Anterior cingulate cortex (tissue), 58 donors: Measurements from ENCODE around the gene LRRFIP2.
"Not testable (repeated sequence)": the region's sequence is repeated elsewhere in the genome, so short reads cannot be mapped to it uniquely, and the experiment has no call there.

ENCODE experiments used
- DNase-seq, 58 donors: peaks; one replicate each; lab custom pipeline; 2025; lab: John Stamatoyannopoulos, UW

LRRFIP2 gene

DNA sequence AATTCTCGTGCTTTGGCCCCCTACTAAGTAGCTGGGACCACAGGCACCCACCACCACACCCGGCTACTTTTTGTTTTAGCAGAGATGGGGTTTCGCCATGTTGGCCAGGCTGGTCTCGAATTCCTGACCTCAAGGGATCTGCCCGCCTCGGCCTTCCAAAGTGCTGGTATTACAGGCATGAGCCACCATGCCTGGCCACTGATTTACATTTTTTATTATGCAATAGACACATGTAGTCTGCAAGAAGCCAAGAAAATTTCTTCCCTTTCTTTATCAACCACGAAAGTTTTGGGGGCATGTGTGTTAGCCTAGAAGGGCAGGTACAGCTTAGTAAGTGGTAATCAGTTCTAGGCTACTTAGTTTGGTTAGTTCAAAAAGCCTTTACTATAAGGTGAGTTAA is 51.1 kb downstream of the LRRFIP2 start:
- DNase-seq, result no peak

DNA sequence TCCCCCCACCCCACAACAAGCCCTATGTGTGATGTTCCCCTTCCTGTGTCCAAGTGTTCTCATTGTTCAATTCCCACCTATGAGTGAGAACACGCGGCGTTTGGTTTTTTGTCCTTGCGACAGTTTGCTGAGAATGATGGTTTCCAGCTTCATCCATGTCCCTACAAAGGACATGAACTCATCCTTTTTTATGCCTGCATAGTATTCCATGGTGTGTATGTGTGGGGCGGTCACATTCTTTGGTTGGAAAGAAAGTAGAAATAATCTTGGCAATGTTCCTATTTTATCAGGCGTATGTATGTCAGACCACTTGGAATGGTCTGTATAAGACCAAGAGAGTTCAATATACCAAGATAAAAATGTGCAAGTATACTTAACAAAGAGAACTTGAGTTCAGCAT is 52.3 kb downstream of the LRRFIP2 start:
- not testable (repeated sequence) for DNase-seq

DNA sequence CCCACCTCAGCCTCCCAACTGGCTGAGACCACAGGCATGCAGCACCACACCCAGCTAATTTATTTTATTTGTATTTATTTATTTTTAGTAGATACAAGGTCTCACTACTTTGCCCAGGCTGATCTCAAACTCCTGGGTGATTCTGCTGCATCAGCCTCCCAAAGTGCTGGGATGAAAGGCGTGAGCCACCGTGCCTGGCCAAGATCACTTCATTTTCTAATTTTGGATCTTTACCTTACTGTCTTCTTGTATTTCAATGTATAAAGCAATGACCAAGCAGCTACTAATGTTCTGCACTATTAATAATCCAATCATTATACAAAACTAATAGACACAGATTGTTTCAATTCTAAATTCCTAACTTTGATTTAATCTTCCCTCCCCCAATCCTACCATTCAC is 56.2 kb downstream of the LRRFIP2 start:
- DNase-seq, result no peak

DNA sequence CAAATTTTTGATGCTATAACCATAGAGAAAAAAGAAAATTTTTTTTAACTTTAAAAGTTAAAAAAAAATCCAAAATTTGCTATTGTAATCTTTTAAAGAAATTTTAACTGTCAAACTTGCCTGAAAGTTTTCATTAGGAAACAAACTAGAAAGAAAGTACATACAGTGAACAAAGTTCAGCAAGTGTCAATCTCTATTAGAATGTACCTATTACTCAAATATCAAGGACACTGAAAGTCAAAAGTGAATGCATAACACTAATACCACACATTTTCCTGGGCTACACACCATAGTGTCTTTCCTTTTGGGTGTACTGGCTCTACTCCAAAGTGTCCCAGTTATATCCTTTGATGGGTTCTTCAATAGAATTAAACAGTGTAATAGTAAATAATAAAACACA is 56.8 kb downstream of the LRRFIP2 start:
- DNase-seq, result no peak

DNA sequence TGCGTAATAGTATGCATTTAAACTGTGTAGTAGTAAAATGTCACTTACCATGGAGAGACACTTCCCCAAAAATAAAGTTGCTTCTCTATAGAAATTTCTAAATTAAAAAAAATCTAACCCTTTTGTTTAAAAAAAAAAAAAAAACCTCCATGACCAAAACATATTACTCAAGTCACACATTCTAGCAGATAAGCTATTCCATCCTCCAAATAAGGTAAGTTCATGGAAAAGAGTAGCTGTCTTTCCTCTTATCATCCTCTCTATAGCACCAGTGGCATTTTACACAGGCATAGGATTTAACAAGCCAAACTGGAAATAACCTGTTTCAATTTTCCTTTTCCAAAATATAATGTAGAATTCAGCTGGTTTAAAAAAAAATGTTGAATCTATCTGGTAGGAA is 57.4 kb downstream of the LRRFIP2 start:
- no peak for DNase-seq

DNA sequence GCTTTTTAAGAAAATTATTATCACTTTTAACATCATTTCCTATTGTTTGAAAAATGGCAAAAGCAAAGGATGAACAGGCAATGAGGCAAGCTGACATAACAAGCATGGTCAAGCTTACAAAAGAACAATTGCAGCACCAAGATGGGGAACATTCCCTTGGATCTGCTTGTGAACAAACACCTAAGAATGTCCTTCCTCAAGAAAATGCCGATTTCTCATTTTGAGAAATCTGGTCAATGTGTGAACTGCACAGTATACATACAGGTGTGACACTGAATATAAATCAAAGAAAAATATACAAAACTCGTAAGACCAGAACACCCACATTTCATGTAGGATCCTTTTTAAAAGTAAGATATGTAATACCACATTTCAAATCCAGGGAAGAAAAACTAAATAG is 58.9 kb downstream of the LRRFIP2 start:
- no peak for DNase-seq

DNA sequence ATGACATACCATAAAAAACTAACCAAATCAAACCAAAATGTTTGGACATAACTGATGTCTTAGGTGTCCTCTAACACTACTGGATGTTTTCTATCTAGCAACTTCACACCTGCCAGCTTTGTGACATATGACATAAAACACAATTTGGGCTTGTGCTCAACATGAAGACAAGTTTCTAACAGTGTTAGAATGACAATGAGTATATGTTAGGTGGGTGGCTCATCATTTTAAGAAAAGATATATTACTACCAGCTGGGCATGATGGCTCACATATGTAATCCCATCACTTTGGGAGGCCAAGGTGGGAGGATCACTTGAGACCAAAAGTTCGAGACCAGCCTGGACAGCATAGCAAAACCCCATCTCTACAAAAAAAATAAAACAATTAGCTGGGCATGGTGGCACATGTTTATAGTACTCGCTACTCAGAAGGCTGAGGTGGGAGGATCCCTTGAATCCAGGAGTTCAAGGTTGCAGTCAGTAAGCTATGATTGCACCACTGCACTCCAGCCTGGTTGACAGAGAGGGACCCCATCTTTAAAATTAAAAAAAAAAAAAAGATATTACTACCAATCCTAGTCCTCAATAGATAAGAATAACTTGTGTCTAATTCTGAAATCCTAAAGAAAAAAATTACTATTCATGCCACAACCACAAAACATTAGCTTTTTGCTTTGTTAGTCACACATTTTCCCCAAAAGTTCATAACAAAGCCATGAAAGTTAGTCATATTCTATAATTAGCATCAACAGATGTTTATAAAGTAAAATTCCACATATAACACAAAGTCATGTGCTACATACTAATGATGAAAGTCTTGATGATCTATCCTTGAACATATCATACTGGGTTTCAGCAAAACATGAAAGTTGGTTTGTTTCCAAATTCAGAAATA is 59.9 kb downstream of the LRRFIP2 start:
- no peak for DNase-seq

DNA sequence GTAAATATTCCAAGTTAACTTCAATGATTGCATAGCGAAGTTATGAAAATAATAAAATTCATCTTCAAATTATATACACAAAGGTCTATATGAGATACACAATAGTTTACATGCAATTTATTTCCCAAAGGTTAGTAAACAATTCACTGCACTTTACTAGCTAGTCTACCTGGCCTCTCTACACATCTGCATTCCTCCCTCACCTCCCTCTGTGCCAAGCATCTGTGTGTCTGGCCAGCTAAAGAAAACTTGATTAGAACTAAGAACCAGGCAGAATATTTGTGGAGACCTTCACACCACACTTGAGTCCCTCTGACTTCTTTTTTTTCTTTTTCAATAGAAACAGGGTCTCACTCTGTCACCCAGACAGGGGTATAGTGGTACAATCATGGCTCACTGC is 61.4 kb downstream of the LRRFIP2 start:
- DNase-seq, result no peak

DNA sequence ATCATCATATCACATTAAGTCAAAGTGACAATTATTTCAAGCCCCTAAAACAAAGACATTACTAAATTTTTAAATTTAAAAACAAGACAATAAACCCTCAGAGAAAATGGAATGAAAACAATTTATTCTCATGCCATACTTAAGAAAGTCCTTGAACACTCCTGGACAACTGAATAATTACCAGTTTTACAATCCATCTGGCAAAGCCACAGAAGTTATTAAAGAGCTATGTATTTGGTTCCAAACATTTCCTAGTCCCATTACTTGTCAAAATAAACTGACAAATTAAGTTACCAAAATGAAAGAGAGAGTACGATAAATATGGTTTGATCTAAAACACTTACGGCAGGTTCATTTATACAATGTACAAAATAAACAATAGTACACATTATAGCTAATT is 63.2 kb downstream of the LRRFIP2 start:
- no peak for DNase-seq

DNA sequence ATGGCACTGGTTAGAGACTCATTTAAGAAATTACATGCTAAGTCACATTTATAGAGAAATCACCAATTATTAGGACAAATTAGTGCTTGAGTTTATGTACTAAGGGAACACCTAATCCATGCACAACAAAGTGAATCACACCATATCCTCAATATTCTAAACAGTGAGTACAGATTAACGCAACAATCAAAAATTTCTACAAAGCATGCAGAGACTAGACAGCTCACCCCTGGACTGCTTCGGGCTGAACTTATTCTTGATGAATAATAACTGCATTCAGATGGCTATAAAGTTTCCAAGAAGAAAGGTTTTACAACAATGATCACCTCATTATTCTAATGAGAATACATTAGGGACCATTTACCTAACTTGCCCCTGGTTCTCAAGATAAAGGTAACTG is 66.5 kb downstream of the LRRFIP2 start:
- DNase-seq, result no peak

DNA sequence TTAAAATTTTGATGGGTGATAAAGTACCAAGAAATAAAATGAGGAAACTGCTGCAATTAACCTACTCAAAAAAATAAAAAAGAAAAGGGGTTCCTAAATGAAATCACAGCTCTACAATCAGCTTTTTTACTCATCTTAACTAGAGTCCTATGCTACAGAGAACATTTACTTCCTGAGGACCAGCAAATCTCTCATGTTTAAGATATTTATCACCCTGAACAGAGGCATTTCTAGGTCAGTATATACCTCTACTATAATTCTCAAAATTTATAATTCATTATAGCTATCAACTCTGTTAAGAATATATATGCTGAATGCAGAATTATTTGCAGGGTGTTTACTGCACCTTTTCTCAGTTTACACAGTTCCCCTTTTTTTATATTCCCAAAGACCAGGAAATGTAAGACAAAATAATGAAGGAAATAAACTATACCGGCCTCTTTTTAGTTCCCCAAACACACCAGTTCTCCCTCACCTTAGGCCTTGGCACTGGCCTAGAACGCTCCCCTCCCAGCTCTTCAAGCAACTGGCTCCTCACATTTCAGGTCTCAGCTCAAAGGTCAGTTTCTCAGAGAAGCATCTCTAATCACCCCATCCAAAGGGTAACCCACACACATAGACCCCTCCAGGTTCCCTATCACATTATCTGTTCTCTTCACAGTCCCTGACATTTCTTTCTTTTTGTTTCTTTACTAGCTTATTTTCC is 71.1 kb downstream of the LRRFIP2 start:
- DNase-seq, result no peak

DNA sequence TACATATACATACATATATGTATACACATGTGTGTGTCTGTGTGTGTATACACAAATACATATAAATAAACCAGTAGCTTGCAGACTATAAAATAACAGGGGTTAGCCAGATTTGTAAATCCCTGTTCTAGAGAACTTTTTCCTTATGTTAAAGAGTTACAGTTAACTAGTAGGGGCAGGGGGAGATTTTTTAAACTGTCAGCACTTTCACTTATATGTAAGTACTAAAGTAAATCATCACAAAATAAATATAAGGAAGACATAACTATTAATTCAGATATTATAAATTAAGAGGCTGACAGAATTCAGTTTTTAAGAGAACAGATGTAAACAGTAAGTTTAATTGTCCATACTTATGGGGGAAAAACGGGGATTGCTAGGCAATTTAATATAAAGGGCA is 74.0 kb downstream of the LRRFIP2 start:
- DNase-seq, result no peak

DNA sequence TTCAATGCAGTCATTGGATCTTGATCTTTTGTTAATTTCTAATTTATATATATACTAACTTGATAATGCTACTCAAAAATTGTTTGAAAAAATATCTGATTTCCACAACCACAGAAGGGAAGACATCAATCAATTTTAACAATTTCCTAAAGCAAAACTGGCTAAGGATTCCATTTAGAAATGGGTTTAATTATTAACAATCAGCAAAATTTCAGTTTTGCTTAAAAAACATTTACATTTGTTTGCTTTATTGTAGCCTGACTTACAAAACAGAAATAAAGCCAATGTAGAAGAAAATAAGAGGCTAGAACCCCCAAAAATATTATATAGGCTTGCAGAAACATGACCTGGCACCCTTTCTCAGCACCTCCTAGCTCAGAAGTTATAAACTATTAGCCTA is 74.9 kb downstream of the LRRFIP2 start:
- no peak for DNase-seq

DNA sequence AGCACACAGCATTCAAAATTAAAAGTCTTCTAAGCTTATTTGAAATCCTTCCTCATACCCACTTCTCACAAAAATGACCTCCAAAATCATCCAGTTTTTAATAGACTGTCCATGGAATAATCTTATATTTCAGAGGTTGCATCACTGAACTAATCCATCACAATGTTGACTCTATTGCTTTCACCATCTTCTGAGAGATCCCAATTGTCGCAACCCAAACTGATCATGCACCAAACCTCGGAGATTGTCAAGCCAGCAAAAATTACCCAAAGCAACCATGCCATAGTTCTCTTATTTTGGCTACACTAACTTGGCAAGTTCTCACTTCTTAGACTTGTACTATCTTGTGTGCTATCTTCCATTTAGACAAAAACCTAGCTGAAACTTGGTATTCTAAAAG is 75.5 kb downstream of the LRRFIP2 start:
- no peak for DNase-seq

DNA sequence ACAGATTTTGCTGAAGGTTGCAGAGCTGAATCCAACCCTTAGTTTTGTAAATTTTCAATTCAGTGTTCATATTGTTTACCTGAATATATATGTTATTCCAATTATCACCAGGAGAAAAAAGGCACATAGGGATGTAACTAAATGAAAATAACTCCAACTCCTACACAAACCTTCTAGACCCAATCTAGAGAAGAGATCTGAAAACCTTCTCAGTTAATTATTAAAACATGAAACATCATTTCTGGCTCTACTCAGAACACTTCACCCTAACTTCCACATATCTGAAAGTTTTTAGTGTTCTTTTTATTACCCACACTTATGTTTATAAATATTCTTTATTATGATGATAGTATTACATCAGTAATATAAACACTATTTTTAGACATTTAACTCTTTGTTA is 76.6 kb downstream of the LRRFIP2 start:
- DNase-seq, result no peak

DNA sequence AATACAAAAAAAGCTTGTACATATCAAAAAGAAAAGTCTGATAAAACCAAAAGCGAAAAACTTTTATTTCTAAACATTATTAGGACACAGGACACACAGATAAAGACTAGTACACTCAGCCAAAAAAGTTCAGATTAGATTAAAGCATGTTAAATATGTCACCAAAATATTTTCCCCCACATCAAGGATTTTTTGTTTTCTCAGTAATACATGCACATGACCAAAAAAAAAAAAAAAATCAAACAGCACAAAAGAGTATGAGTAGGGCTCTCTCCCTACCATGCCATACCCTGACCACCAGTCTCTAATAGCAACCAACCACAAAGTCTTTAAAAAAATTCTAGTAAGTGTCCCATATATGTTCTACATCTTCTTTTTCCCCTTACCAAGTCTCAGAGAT is 77.4 kb downstream of the LRRFIP2 start:
- DNase-seq, result no peak

DNA sequence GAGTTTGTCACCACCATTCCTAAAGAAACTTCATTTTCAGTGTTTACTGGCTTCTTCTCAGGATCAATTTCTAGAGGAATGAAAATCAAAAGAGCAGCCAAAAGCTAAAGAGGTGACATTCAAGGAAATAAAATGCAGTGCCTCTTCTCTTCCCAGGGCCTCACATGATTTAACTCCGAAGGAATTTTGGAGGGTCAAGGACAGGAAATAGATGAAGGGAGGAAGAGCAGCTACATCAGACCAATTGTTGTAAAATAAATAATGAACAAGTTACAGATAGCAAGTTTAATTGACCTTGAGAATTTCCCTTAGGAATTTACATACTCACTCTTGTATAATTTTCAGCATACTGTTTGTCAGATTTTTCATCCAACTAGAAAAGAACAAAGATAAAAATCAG is 78.1 kb downstream of the LRRFIP2 start:
- DNase-seq, result no peak

DNA sequence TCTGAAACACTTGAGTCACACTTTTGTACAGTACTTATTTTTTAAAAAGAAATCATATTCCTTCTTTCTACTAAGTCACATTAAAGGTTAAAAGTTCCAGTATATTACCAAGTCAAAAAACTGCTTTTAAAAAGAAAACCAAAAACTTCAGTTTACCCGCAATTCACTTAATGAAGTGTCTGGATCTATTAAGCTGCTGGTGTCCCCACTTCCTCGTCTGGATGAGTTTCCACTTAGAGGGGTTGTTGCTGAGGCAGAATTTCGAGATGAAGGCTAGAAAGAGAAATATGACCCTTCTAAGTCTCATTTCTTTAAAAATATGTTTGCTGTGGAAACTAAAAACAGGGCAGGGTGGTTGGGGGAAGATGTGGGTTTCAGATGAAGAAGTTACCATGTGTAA is 79.7 kb downstream of the LRRFIP2 start:
- no peak for DNase-seq

DNA sequence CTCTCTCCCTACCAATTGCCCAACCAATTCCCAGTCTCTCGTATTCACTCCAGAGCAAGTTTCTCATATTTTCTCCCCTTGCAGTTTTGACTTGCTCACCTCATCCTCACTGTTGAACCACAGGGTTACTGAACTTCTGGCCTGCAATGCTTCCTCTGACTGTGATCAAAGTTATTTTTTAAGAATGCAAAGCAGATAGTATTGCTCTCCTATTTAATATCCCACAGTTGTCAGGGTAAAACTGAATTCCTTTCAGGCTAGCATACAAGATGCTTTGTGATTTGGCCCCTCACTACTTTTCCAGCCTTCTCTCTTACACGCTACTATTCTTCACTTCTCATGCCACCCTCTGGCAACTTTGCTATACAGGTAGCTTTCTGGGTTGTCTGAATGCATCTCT is 80.9 kb downstream of the LRRFIP2 start:
- DNase-seq, result no peak

DNA sequence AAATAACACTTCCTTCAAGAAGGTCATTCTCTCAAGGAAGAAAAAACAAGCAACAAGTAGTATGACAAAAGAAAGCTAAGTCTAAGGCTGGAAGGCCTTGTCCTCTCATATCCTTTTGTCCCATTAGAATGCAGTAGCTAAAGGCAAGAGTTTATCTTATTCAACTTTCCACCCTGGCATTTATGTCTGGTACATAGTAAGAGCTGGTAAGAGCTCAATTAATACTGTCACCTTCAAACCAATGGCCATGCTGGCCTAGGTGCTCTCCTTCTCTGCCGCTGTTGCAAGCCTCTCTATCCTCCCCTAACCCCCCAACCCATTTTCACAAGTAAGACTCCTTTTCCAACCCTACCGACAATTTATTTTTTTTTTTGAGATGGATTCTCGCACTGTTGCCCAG is 81.9 kb downstream of the LRRFIP2 start:
- no peak for DNase-seq

DNA sequence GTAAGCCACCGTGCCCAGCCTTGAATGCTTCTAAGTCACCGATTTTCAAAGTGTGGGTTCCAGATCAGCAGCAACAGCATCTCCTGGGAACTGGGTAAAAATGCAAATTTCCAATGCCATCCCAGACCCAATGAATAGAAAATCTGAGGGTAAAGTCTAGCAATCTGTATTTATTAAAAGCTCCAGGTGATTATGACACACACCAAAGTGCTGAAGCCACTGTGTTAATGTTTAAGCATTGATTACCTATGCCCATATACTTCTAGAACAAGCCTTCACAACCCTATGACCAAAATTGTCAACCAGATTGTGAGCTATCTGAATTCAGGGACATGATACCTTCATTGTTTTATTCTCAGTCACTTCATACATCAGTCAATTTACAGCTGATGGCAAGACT is 86.5 kb downstream of the LRRFIP2 start:
- DNase-seq, result no peak

DNA sequence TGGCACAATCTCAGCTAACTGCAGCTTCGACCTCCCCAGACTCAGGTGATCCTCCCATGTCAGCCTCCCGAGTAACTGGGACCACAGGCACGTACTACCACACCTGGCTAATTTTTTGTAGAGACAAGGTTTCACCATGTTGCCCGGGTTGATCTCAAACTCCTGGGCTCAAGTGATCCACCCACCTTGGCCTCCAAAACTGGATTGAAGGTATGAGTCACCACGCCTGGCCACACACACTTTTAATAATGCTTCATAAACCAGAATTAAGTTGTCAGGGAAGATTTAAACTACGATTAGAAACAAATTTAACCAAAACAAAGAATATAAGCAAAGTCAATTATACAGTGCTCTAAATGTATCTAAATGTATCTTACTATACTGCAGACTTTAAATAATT is 87.5 kb downstream of the LRRFIP2 start:
- DNase-seq, result no peak
